ENCODE measurements around the gene ITPR3. TPM values are rescaled to one million over a fixed set of nuclear protein-coding genes. Genes with fewer than 3 reads are reported as not detected.

Gene ITPR3
- total and polyA plus RNA-seq, 2 experiments from 2014 or later: 4.9 to 10.4 TPM

GRCh38 chr6:33613146-33613794 lies 7.9 kb upstream of the ITPR3 start:
- in situ Hi-C loops (cut with MboI): no loop called here
- WGBS, 2 experiments (ENCODE audit: low coverage in 1 of 2, low lambda C conversion rate in 2 of 2, missing lambda C conversion rate in 2 of 2): 56% methylated on average over 8 of the region's 8 CpGs
- peak; percentile 87 for DNase-seq

GRCh38 chr6:33613795-33614168 lies 7.3 kb upstream of the ITPR3 start:
- 1 to 2% methylated on average over 9 of the region's 10 CpGs for WGBS, 2 experiments (ENCODE audit: low coverage in 1 of 2, low lambda C conversion rate in 2 of 2, missing lambda C conversion rate in 2 of 2)
- no peaks in the 10 kb centered on the region for H3K79me2 ChIP-seq (ENCODE audit: insufficient read depth)
- peak overlapping the region; percentile 65 for H3K9ac ChIP-seq
- no peaks in the 10 kb centered on the region for H4K20me1 ChIP-seq (ENCODE audit: insufficient read depth)
- H3K9me3 ChIP-seq (ENCODE audit: low read depth): no peaks in the 10 kb centered on the region
- TF ChIP-seq EZH2phosphoT487 (IDR thresholded peaks at IDR 0.05; ENCODE audit: insufficient read depth, low read depth): no peak
- TF ChIP-seq EZH2 (IDR thresholded peaks at IDR 0.05; ENCODE audit: insufficient read depth, poor library complexity, severe bottlenecking): no peak
- H3K4me2 ChIP-seq (ENCODE audit: unreplicated experiment): peak overlapping the region; percentile 66
- 0 out of 2 replicates have a peak, but pooled peaks cover 7% of the 10 kb centered on the region for H3F3A ChIP-seq (ENCODE audit: insufficient read depth)
- H3K27ac ChIP-seq: peak overlapping the region; percentile 85
- 0 out of 2 replicates have a peak overlapping the region, but pooled peaks have one; percentile 33 for H3K4me3 ChIP-seq
- no peaks in the 10 kb centered on the region for H3K36me3 ChIP-seq (ENCODE audit: low read depth)
- H2AFZ ChIP-seq: peak overlapping the region; percentile 61
- in situ Hi-C loops (cut with MboI): no loop called here
- peak; percentile 97 for DNase-seq
- peaks cover 36% of the 10 kb centered on the region for H3K4me1 ChIP-seq (ENCODE audit: insufficient read depth)
- no peaks in the 10 kb centered on the region for H3K27me3 ChIP-seq (replicated peaks; ENCODE audit: insufficient read depth)
- no peaks in the 10 kb centered on the region for H3K9me2 ChIP-seq (ENCODE audit: insufficient read depth)

More at GRCh38 chr6:33613146-33613794, 7.9 kb upstream of the ITPR3 start:
- Histone ChIP-seq H3K79me2 (ENCODE audit: insufficient read depth) (no peaks in the 10 kb centered on the region), H3K4me3 (0 out of 2 replicates have a peak overlapping the region, but pooled peaks have one; percentile 33), H3K9me2 (ENCODE audit: insufficient read depth) (no peaks in the 10 kb centered on the region), H3K4me1 (ENCODE audit: insufficient read depth) (peaks cover 36% of the 10 kb centered on the region), H3K9ac (peak overlapping the region; percentile 65), H3F3A (ENCODE audit: insufficient read depth) (0 out of 2 replicates have a peak, but pooled peaks cover 7% of the 10 kb centered on the region), H3K4me2 (ENCODE audit: unreplicated experiment) (peak overlapping the region; percentile 66), H4K20me1 (ENCODE audit: insufficient read depth) (no peaks in the 10 kb centered on the region), H3K27ac (peak overlapping the region; percentile 85), H3K36me3 (ENCODE audit: low read depth) (no peaks in the 10 kb centered on the region), H2AFZ (no peak overlapping the region), H3K27me3 (replicated peaks; ENCODE audit: insufficient read depth) (no peaks in the 10 kb centered on the region), H3K9me3 (ENCODE audit: low read depth) (no peaks in the 10 kb centered on the region)
- TF ChIP-seq EZH2 (IDR thresholded peaks at IDR 0.05; ENCODE audit: insufficient read depth, poor library complexity, severe bottlenecking): no peak
- no peak for TF ChIP-seq EZH2phosphoT487 (IDR thresholded peaks at IDR 0.05; ENCODE audit: insufficient read depth, low read depth)

- Histone ChIP-seq H3K27ac (no peak overlapping the region), H3K79me2 (ENCODE audit: insufficient read depth) (no peaks in the 10 kb centered on the region), H3K27me3 (replicated peaks; ENCODE audit: insufficient read depth) (no peaks in the 10 kb centered on the region), H3F3A (ENCODE audit: insufficient read depth) (peaks cover 22% of the 10 kb centered on the region; the same call in 1 of the 2 replicates), H3K9me2 (ENCODE audit: insufficient read depth) (no peaks in the 10 kb centered on the region), H3K4me2 (ENCODE audit: unreplicated experiment) (no peak overlapping the region), H3K4me1 (ENCODE audit: insufficient read depth) (peaks cover 17% of the 10 kb centered on the region), H3K4me3 (no peak overlapping the region), H3K9ac (no peak overlapping the region), H2AFZ (no peak overlapping the region), H4K20me1 (ENCODE audit: insufficient read depth) (no peaks in the 10 kb centered on the region), H3K36me3 (ENCODE audit: low read depth) (no peaks in the 10 kb centered on the region), H3K9me3 (ENCODE audit: low read depth) (no peaks in the 10 kb centered on the region)
- in situ Hi-C loops (cut with MboI): no loop called here
- 59 to 60% methylated on average over 2 of the region's 2 CpGs for WGBS, 2 experiments (ENCODE audit: low coverage in 1 of 2, low lambda C conversion rate in 2 of 2, missing lambda C conversion rate in 2 of 2)
- DNase-seq: no peak
- TF ChIP-seq EZH2phosphoT487 (IDR thresholded peaks at IDR 0.05; ENCODE audit: insufficient read depth, low read depth) (no peak), EZH2 (IDR thresholded peaks at IDR 0.05; ENCODE audit: insufficient read depth, poor library complexity, severe bottlenecking) (no peak)
These were observed 5.0 kb upstream of the ITPR3 start for GRCh38 chr6:33616113-33616512.

- no peaks in the 10 kb centered on the region for H3K36me3 ChIP-seq (ENCODE audit: low read depth)
- DNase-seq: no peak
- no peak for TF ChIP-seq EZH2phosphoT487 (IDR thresholded peaks at IDR 0.05; ENCODE audit: insufficient read depth, low read depth)
- TF ChIP-seq EZH2 (IDR thresholded peaks at IDR 0.05; ENCODE audit: insufficient read depth, poor library complexity, severe bottlenecking): no peak
- H4K20me1 ChIP-seq (ENCODE audit: insufficient read depth): no peaks in the 10 kb centered on the region
- H3F3A ChIP-seq (ENCODE audit: insufficient read depth): peaks cover 22% of the 10 kb centered on the region; the same call in 1 of the 2 replicates
- no peaks in the 10 kb centered on the region for H3K9me2 ChIP-seq (ENCODE audit: insufficient read depth)
- no peak overlapping the region for H3K27ac ChIP-seq
- no peaks in the 10 kb centered on the region for H3K79me2 ChIP-seq (ENCODE audit: insufficient read depth)
- no peak overlapping the region for H3K9ac ChIP-seq
- H2AFZ ChIP-seq: no peak overlapping the region
- in situ Hi-C loops (cut with MboI): no loop called here
- no peak overlapping the region for H3K4me2 ChIP-seq (ENCODE audit: unreplicated experiment)
- peaks cover 17% of the 10 kb centered on the region for H3K4me1 ChIP-seq (ENCODE audit: insufficient read depth)
- H3K4me3 ChIP-seq: no peak overlapping the region
- H3K9me3 ChIP-seq (ENCODE audit: low read depth): no peaks in the 10 kb centered on the region
- WGBS, 2 experiments (ENCODE audit: low coverage in 1 of 2, low lambda C conversion rate in 2 of 2, missing lambda C conversion rate in 2 of 2): 92% methylated on average over 3 to 4 of the region's 4 CpGs
- H3K27me3 ChIP-seq (replicated peaks; ENCODE audit: insufficient read depth): no peaks in the 10 kb centered on the region
These were observed 4.2 kb upstream of the ITPR3 start for GRCh38 chr6:33616913-33617312.

Data from GM23248 (cell line).